ENCODE measurements around the gene PLA2G12B. TPM values are rescaled to one million over a fixed set of nuclear protein-coding genes. Genes with fewer than 3 reads are reported as not detected.
"Not testable (repeated sequence)": the region's sequence is repeated elsewhere in the genome, so short reads cannot be mapped to it uniquely, and the experiment has no call there.

The PLA2G12B gene
- total and polyA plus RNA-seq, 8 donors = not detected

DNA sequence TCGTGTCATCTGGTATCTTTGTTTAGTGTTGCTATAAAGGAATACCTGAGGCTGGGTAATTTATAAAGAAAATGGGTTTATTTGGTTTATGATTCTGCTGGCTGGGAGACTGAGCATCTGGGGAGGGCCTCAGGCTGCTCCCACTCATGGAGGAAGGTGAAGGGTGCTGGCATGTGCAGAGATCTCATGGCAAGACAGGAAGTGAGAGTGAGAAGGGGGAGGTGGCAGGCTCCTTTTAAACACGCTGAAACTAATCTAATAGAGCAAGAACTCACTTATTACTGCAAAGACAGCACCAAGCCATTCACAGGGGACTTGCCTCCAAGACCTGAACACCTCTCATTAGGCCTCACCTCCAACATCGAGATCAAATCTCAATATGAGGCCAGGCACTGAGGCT lies 49.8 kb downstream of the PLA2G12B start:
- H3K36me3 ChIP-seq = no peaks in the 10 kb centered on the region
- intact Hi-C loops (cut with DNase I) = no loop called here
- H3K27ac ChIP-seq = no peak overlapping the region
- no peaks in the 10 kb centered on the region for H3K27me3 ChIP-seq
- no peaks in the 10 kb centered on the region for H3K9me3 ChIP-seq
- TF ChIP-seq, protein P1, sequence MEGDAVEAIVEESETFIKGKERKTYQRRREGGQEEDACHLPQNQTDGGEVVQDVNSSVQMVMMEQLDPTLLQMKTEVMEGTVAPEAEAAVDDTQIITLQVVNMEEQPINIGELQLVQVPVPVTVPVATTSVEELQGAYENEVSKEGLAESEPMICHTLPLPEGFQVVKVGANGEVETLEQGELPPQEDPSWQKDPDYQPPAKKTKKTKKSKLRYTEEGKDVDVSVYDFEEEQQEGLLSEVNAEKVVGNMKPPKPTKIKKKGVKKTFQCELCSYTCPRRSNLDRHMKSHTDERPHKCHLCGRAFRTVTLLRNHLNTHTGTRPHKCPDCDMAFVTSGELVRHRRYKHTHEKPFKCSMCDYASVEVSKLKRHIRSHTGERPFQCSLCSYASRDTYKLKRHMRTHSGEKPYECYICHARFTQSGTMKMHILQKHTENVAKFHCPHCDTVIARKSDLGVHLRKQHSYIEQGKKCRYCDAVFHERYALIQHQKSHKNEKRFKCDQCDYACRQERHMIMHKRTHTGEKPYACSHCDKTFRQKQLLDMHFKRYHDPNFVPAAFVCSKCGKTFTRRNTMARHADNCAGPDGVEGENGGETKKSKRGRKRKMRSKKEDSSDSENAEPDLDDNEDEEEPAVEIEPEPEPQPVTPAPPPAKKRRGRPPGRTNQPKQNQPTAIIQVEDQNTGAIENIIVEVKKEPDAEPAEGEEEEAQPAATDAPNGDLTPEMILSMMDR (IDR thresholded peaks at IDR 0.05) = no peak
- no peak overlapping the region for H3K4me3 ChIP-seq
- ATAC-seq (no peak), FAIRE-seq (no peak), DNase-seq (no peak)
- 81 to 84% methylated on average over 3 of the region's 3 CpGs for WGBS, 2 donors
- no peaks in the 10 kb centered on the region for H3K4me1 ChIP-seq

DNA sequence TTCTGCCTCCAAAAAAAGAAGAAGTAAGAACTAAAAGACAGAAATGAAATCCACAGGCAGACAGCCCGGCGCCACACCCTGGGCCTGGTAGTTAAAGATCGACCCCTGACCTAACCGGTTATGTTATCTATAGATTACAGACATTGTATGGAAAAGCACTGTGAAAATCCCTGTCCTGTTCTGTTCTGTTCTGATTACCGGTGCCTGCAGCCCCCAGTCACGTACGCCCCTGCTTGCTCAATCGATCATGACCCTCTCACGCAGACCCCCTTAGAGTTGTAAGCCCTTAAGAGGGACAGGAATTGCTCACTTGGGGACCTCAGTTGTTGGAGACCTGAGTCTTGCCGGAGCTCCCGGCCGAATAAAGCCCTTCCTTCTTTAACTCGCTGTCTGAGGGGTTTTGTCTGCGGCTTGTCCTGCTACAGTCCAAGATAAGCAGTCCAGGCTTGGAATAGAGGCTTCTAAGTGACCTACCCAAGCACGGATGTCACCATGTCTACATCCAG lies 50.6 kb downstream of the PLA2G12B start:
- 84 to 94% methylated on average over 15 of the region's 15 CpGs for WGBS, 2 donors
- H3K27me3 ChIP-seq; H3K9me3 ChIP-seq; DNase-seq; H3K27ac ChIP-seq; FAIRE-seq; H3K4me3 ChIP-seq; intact Hi-C loops (cut with DNase I); ATAC-seq; H3K36me3 ChIP-seq; H3K4me1 ChIP-seq: not testable (repeated sequence)

DNA sequence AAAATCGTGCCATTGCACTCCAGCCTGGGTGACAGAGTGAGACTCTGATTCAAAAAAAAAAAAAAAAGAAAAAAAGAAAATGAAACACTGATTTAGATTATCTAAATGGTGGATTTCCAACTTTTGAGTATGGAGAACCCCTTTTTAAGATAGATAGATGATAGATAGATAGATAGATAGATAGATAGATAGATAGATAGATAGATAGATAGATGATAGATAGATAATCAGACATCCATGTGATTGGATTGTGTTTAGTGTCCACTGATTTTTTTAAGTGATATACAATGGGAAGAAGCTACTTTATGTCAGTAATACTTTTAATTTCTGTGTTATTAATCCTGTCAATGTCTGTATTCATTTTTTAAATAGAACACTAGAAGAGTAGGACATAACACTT lies 55.1 kb downstream of the PLA2G12B start:
- H3K27me3 ChIP-seq = no peaks in the 10 kb centered on the region
- FAIRE-seq (no peak), DNase-seq (no peak), ATAC-seq (no peak)
- intact Hi-C loops (cut with DNase I) = no loop called here
- H3K27ac ChIP-seq = no peak overlapping the region
- no peaks in the 10 kb centered on the region for H3K36me3 ChIP-seq
- WGBS, 2 donors = 84 to 92% methylated on average over 1 of the region's 1 CpG
- H3K4me3 ChIP-seq = no peak overlapping the region
- TF ChIP-seq, protein P1 (IDR thresholded peaks at IDR 0.05) = no peak
- no peaks in the 10 kb centered on the region for H3K9me3 ChIP-seq
- H3K4me1 ChIP-seq = no peaks in the 10 kb centered on the region

DNA sequence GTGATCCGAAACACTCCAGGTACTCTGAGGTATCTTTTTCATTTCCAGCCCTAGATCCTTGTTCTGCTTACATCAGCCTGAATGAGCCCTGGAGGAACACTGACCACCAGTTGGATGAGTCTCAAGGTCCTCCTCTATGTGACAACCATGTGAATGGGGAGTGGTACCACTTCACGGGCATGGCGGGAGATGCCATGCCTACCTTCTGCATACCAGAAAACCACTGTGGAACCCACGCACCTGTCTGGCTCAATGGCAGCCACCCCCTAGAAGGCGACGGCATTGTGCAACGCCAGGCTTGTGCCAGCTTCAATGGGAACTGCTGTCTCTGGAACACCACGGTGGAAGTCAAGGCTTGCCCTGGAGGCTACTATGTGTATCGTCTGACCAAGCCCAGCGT lies 56.0 kb downstream of the PLA2G12B start:
- Histone ChIP-seq H3K27ac (no peak overlapping the region), H3K4me1 (no peaks in the 10 kb centered on the region), H3K27me3 (no peaks in the 10 kb centered on the region), H3K36me3 (no peaks in the 10 kb centered on the region), H3K4me3 (no peak overlapping the region), H3K9me3 (no peaks in the 10 kb centered on the region)
- TF ChIP-seq, protein P1 (IDR thresholded peaks at IDR 0.05) = no peak
- WGBS, 2 donors = 84 to 93% methylated on average over 10 of the region's 10 CpGs
- intact Hi-C loops (cut with DNase I) = no loop called here
- no peak for ATAC-seq
- no peak for FAIRE-seq
- DNase-seq = no peak

DNA sequence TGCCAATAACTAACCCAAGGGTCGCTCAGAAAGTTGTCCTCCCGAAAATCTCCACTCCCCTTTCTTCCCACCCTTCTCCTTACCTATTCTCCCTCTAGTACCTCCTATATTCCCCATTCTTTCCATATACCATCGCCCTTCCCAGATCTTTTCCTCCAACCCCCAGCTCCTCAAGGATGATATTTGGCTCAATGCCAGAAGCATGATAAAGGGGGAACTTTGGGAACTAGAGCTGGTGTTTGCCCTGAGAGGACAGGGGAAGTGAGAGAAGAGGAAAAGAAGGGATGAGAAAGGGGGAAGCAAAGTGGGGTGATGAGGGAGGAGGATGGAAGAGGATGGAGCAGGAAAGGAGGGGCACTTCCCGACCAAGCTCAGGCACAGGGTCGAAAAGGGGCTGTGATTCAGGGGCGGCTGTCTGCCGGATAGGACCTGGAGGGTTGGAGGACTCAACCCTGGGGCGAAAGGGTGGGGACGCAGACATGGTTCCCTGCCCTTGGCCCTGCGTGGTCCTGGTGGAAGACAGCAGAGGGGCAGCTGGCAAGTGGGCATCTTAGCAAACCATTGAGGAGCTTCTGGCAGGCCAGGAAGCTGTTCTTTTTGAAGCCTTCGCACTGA lies 59.3 kb downstream of the PLA2G12B start:
- no peak overlapping the region for H3K4me3 ChIP-seq
- H3K27me3 ChIP-seq = no peaks in the 10 kb centered on the region
- H3K9me3 ChIP-seq = no peaks in the 10 kb centered on the region
- FAIRE-seq = no peak
- ATAC-seq = no peak
- TF ChIP-seq, protein P1 (IDR thresholded peaks at IDR 0.05) = no peak
- intact Hi-C loops (cut with DNase I) = no loop called here
- no peaks in the 10 kb centered on the region for H3K36me3 ChIP-seq
- H3K27ac ChIP-seq = no peak overlapping the region
- H3K4me1 ChIP-seq = no peaks in the 10 kb centered on the region
- WGBS, 2 donors = 70 to 73% methylated on average over 11 of the region's 11 CpGs
- no peak for DNase-seq

All from pancreas (tissue), 10 donors.